Endothelial cell of umbilical vein (primary cell): Measurements from ENCODE around the gene NEK7.

ENCODE experiments used
- CTCF ChIP-seq, 2 donors: IDR thresholded peaks; 1 replicate in 1 of 2; 2 replicates in 1 of 2; pipeline ENCODE4 v1.5.1; 2011; ENCODE audit warnings: low read length in 2 of 2, mild to moderate bottlenecking in 2 of 2, moderate library complexity in 2 of 2, control low read depth in 1 of 2, inconsistent platforms in 1 of 2, low read depth in 1 of 2; ENCODE audit not compliant: insufficient read depth in 1 of 2; ENCODE audit errors: extremely low read depth in 1 of 2
- EZH2 ChIP-seq: IDR thresholded peaks from 2 replicates; pipeline ENCODE4 v1.6.1; 2012; ENCODE audit warnings: borderline replicate concordance, low read depth, mild to moderate bottlenecking, moderate library complexity, low read length, inconsistent platforms; ENCODE audit not compliant: severe bottlenecking
- GATA2 ChIP-seq: IDR thresholded peaks from 2 replicates; pipeline ENCODE4 v1.7.0; 2011; ENCODE audit warnings: low read depth, mild to moderate bottlenecking, moderate library complexity, mixed read lengths, low read length; ENCODE audit not compliant: insufficient read length, insufficient read depth
- JUN ChIP-seq: IDR thresholded peaks from 2 replicates; pipeline ENCODE4 v1.6.1; 2011; ENCODE audit warnings: borderline replicate concordance, low read depth; ENCODE audit not compliant: insufficient read length, insufficient read depth
- POLR2A ChIP-seq: IDR thresholded peaks from 2 replicates; pipeline ENCODE4 v1.6.1; 2012; ENCODE audit warnings: low read depth, mild to moderate bottlenecking, control low read depth, low read length
- POLR2AphosphoS5 ChIP-seq: IDR thresholded peaks from 2 replicates; pipeline ENCODE4 v1.6.1; 2012; ENCODE audit warnings: low read depth, mild to moderate bottlenecking, control low read depth, low read length, moderate library complexity; ENCODE audit not compliant: insufficient read depth
- TF ChIP-seq, protein P1 (sequence below): IDR thresholded peaks from 2 replicates; pipeline ENCODE4 v1.6.1; 2011; ENCODE audit not compliant: insufficient read depth, insufficient read length

GRCh38 chr1:198328458-198329032 lies 171.7 kb downstream of the NEK7 start:
- no peak for TF ChIP-seq CTCF (IDR thresholded peaks at IDR 0.05; ENCODE audit: extremely low read depth in 1 of 2, insufficient read depth in 1 of 2, low read depth in 1 of 2, low read length in 2 of 2)
- TF ChIP-seq POLR2A = no peak
- TF ChIP-seq EZH2 = no peak
- TF ChIP-seq POLR2AphosphoS5 = no peak
- TF ChIP-seq JUN = no peak
- TF ChIP-seq, protein P1, sequence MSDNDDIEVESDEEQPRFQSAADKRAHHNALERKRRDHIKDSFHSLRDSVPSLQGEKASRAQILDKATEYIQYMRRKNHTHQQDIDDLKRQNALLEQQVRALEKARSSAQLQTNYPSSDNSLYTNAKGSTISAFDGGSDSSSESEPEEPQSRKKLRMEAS = no peak
- TF ChIP-seq GATA2 = no peak
